Endothelial cell of umbilical vein (primary cell): ENCODE measurements around the gene SLC31A2. TPM values are rescaled to one million over a fixed set of nuclear protein-coding genes. Genes with fewer than 3 reads are reported as not detected.

Experiments used
- BruUV-seq: library from RNA; stranded (reverse); fragments of 400-500 nt; replicated peaks from 2 replicates; lab custom pipeline; 2021; lab: Mats Ljungman, UMichigan
- CTCF ChIA-PET: fragments of 300-600, 350-600 bp; sonication (Branson Sonifier 250); formaldehyde crosslinking; loops from one replicate; lab custom pipeline; 2021; ENCODE audit warnings: antibody characterized with exemption, inconsistent platforms; lab: Charles Lee
- POLR2A ChIA-PET: fragments of 300-600, 350-600 bp; sonication (Branson Sonifier 250); formaldehyde crosslinking; loops from one replicate; lab custom pipeline; 2021; ENCODE audit warnings: antibody characterized with exemption, inconsistent platforms; lab: Charles Lee
- DNase-seq: peaks from one replicate; pipeline ENCODE4 v3.0.0-alpha.2; 2011; ENCODE audit warnings: low read depth, low spot score
- FAIRE-seq: peaks from 2 replicates; lab custom pipeline; 2011; peaks lifted over from hg19 to GRCh38; lab: Jason Lieb, UNC
- H2AFZ ChIP-seq: 2 replicates; pipeline ENCODE4 v1.6.0; 2012; ENCODE audit warnings: low read depth, low read length, control low read depth, inconsistent platforms
- H3K27ac ChIP-seq: 2 replicates; pipeline ENCODE4 v1.5.1; 2011; ENCODE audit warnings: low read depth, mild to moderate bottlenecking, control low read depth, low read length, moderate library complexity; ENCODE audit not compliant: insufficient read depth
- H3K27me3 ChIP-seq, 2 experiments: 2 replicates each; pipeline versions ENCODE4 v1.6.0 to v1.6.1; 2011; ENCODE audit warnings: low read length in 2 of 2, mixed read lengths in 1 of 2; ENCODE audit not compliant: control insufficient read depth in 2 of 2, insufficient read depth in 2 of 2
- H3K36me3 ChIP-seq, 2 experiments: 2 replicates in 1 of 2; 3 replicates in 1 of 2; pipeline ENCODE4 v1.5.1; 2011; ENCODE audit warnings: low read length in 2 of 2, mild to moderate bottlenecking in 1 of 2, moderate library complexity in 1 of 2; ENCODE audit not compliant: control insufficient read depth in 2 of 2, insufficient read depth in 2 of 2; ENCODE audit errors: extremely low read depth in 1 of 2
- H3K4me1 ChIP-seq: 3 replicates; pipeline ENCODE4 v1.5.1; 2011; ENCODE audit warnings: mild to moderate bottlenecking, low read length; ENCODE audit not compliant: control insufficient read depth, insufficient read depth; ENCODE audit errors: extremely low read depth
- H3K4me2 ChIP-seq: 2 replicates; pipeline ENCODE4 v1.6.1; 2011; ENCODE audit warnings: low read length, control low read depth, mixed read lengths; ENCODE audit not compliant: insufficient read depth
- H3K4me3 ChIP-seq, 3 experiments: fragments of 200-600 bp in 1 of 3; sonication (generic), shearing (Covaris generic) in 1 of 3; replicated peaks in 1 of 3; 2 replicates each; pipeline ENCODE4 v1.5.1; 2011 to 2016; ENCODE audit warnings: control low read depth in 3 of 3, low read length in 3 of 3, mild to moderate bottlenecking in 2 of 3, inconsistent platforms in 1 of 3, low read depth in 1 of 3, moderate library complexity in 1 of 3; ENCODE audit not compliant: insufficient read depth in 1 of 3
- H3K79me2 ChIP-seq: 2 replicates; pipeline ENCODE4 v1.6.0; 2012; ENCODE audit warnings: low read length, inconsistent platforms; ENCODE audit not compliant: control insufficient read depth, insufficient read depth
- H3K9ac ChIP-seq: replicated peaks from 2 replicates; pipeline ENCODE3; 2011; ENCODE audit warnings: low read length, control low read depth; ENCODE audit not compliant: insufficient read depth; ENCODE audit errors: extremely low read depth
- H3K9me1 ChIP-seq: replicated peaks from 3 replicates; pipeline ENCODE4 v1.6.0; 2011; ENCODE audit warnings: mild to moderate bottlenecking, low read length; ENCODE audit not compliant: control insufficient read depth, insufficient read depth; ENCODE audit errors: extremely low read depth
- H3K9me3 ChIP-seq: replicated peaks from 2 replicates; pipeline ENCODE4 v1.5.1; 2012; ENCODE audit warnings: low read length, inconsistent platforms; ENCODE audit not compliant: control insufficient read depth, insufficient read depth
- H4K20me1 ChIP-seq: replicated peaks from 2 replicates; pipeline ENCODE3; 2011; ENCODE audit warnings: mild to moderate bottlenecking, low read length; ENCODE audit not compliant: control insufficient read depth, insufficient read depth; ENCODE audit errors: extremely low read depth
- CTCF ChIP-seq, 2 donors: IDR thresholded peaks; 1 replicate in 1 of 2; 2 replicates in 1 of 2; pipeline ENCODE4 v1.5.1; 2011; ENCODE audit warnings: low read length in 2 of 2, mild to moderate bottlenecking in 2 of 2, moderate library complexity in 2 of 2, control low read depth in 1 of 2, inconsistent platforms in 1 of 2, low read depth in 1 of 2; ENCODE audit not compliant: insufficient read depth in 1 of 2; ENCODE audit errors: extremely low read depth in 1 of 2
- EZH2 ChIP-seq: IDR thresholded peaks from 2 replicates; pipeline ENCODE4 v1.6.1; 2012; ENCODE audit warnings: borderline replicate concordance, low read depth, mild to moderate bottlenecking, moderate library complexity, low read length, inconsistent platforms; ENCODE audit not compliant: severe bottlenecking
- FOS ChIP-seq: IDR thresholded peaks from 2 replicates; pipeline ENCODE4 v1.6.1; 2011; ENCODE audit warnings: mild to moderate bottlenecking, low read length, moderate library complexity, borderline replicate concordance; ENCODE audit not compliant: insufficient read depth
- GATA2 ChIP-seq: IDR thresholded peaks from 2 replicates; pipeline ENCODE4 v1.7.0; 2011; ENCODE audit warnings: low read depth, mild to moderate bottlenecking, moderate library complexity, mixed read lengths, low read length; ENCODE audit not compliant: insufficient read length, insufficient read depth
- JUN ChIP-seq: IDR thresholded peaks from 2 replicates; pipeline ENCODE4 v1.6.1; 2011; ENCODE audit warnings: borderline replicate concordance, low read depth; ENCODE audit not compliant: insufficient read length, insufficient read depth
- MAX ChIP-seq: IDR thresholded peaks from 2 replicates; pipeline ENCODE4 v1.6.1; 2011; ENCODE audit not compliant: insufficient read depth, insufficient read length
- MYC ChIP-seq: IDR thresholded peaks from one replicate; pipeline ENCODE4 v1.6.1; 2011; ENCODE audit warnings: mild to moderate bottlenecking, low read depth, low read length
- POLR2A ChIP-seq: IDR thresholded peaks from 2 replicates; pipeline ENCODE4 v1.6.1; 2012; ENCODE audit warnings: low read depth, mild to moderate bottlenecking, control low read depth, low read length
- POLR2AphosphoS5 ChIP-seq: IDR thresholded peaks from 2 replicates; pipeline ENCODE4 v1.6.1; 2012; ENCODE audit warnings: low read depth, mild to moderate bottlenecking, control low read depth, low read length, moderate library complexity; ENCODE audit not compliant: insufficient read depth
- dilution Hi-C: fragments of 300-500 bp; cut with MboI; formaldehyde crosslinking; loops from one replicate; pipeline ENCODE4 v1.15.0; 2019; ENCODE audit warnings: low sequenced_read_pairs; ENCODE audit not compliant: extremely low pct_ligation_motif_present
- intact Hi-C: fragments of 100-400 bp; cut with micrococcal nuclease; formaldehyde crosslinking; loops from one replicate; pipeline ENCODE4 v1.10.0; 2022
- polyA plus RNA-seq, 4 experiments: library from polyadenylated mRNA; depleted of rRNA in 3 of 4; stranded (reverse) in 3 of 4; unstranded in 1 of 4; fragments of >200 nt; gene quantifications; 2 replicates each; pipeline versions ENCODE4 v1.2.1 to v1.2.3, GENCODE V29; 2011 to 2012; ENCODE audit warnings: missing spikeins in 1 of 4
- total RNA-seq: library from RNA; stranded (reverse); gene quantifications from 2 replicates; pipeline ENCODE4 v1.2.3, GENCODE V29; 2021

The SLC31A2 gene
- total and polyA plus RNA-seq, 2 donors (not counting 3 experiments of a cell fraction or from before 2014, with no cell fraction given), result 3.7 to 9.8 TPM

DNA sequence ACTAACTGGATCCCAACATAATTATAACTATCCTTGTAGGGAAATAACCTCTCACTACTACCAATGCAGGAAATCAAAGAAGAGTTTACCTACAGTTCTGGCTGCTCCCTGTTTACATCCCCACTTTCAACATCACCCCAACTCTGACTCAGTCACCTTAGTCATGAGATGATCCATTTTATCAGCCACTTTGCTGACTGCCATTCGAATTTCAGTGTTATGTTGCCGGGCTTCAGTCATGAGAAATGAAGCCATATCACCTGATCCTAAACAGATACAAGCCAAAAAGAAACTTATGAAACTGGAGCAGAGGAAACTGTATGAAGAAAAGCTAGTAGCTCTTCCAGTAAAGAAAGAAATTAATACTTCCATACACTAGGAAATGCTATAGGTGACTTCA is 33.7 kb downstream of the SLC31A2 start:
- Histone ChIP-seq H3K4me2 (no peak overlapping the region), H3K9me3 (no peaks in the 10 kb centered on the region), H3K27me3 (no peaks in the 10 kb centered on the region), H3K36me3 (peaks cover 22 to 38% of the 10 kb centered on the region in 2 experiments), H3K4me1 (peaks cover 18% of the 10 kb centered on the region), H3K79me2 (no peaks in the 10 kb centered on the region), H3K9ac (no peak overlapping the region), H3K9me1 (no peaks in the 10 kb centered on the region), H2AFZ (no peak overlapping the region), H3K27ac (no peak overlapping the region), H3K4me3 (no peak overlapping the region), H4K20me1 (no peaks in the 10 kb centered on the region)
- dilution Hi-C loops (no loop called here), intact Hi-C loops (no loop called here)
- CTCF ChIA-PET, result no interaction called here
- no TSS peak for BruUV-seq
- no peak for TF ChIP-seq EZH2
- TF ChIP-seq CTCF (IDR thresholded peaks at IDR 0.05; ENCODE audit: extremely low read depth in 1 of 2, insufficient read depth in 1 of 2, low read depth in 1 of 2, low read length in 2 of 2), result no peak
- TF ChIP-seq MAX, result no peak
- TF ChIP-seq MYC, result no peak
- TF ChIP-seq FOS, result no peak
- TF ChIP-seq POLR2A, result no peak
- TF ChIP-seq GATA2, result no peak
- no peak for TF ChIP-seq JUN
- no peak for TF ChIP-seq POLR2AphosphoS5
- no peak for DNase-seq
- POLR2A ChIA-PET, result no interaction called here
- no peak for FAIRE-seq
